Measurements from ENCODE around the gene RNF217.
"Not testable (repeated sequence)": the region's sequence is repeated elsewhere in the genome, so short reads cannot be mapped to it uniquely, and the experiment has no call there.

The RNF217 gene

DNA sequence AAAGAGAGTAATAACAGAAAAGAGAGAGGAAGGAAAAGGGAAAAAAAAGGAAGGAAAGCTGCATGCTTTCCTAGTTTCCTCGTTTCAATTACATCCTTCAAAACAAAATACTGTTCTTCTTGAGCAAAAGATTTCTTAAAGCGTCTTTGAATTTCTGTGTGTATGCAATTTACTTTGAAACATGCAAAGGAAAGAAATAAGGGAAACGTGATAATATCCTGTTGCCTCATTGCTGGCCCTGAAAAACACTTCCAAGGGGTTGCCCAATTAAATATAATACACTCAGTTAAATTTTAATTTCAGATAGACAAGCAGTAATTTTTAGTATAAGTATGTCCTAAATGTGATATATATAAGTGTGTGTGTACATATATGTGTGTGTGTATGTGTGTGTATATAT lies 140.2 kb downstream of the RNF217 start:
- DNase-seq, result no peak

DNA sequence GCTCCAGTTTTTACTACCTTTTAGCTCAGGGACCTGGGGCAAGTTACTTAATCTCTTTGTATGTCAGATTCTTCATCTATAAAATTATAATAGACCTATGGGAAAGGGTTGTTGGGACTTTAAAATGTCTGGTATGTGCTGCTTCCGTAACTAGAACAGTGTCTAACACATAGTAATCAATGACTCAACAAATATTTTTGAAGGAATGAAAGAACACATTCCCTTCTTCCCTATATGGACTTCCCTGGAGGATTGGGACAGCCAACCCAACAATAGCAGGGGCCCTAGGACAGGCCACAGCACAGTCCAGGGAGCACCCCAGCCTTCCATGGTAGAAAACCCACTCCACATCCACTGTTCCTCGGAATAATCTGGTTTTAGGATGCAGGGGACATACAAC lies 140.7 kb downstream of the RNF217 start:
- no peak for DNase-seq

DNA sequence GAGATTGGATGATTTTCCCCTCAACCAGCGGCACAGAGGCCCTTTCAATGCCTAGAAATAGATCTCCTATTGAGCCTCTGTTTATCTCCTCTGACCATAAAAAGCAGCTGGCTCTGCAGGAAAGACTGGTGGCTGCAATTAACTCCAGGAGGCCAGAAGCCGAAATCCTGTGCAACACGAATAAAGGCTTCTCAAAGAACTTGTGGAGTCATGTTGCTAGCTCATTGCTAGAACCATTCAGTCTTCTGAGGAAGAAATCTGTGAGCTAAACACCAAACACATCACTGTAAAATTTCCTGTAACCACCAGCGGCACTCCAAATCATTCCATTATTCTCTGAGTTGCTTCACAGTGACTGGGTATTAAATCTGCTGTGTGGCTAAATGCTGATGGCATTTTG lies 142.2 kb downstream of the RNF217 start:
- DNase-seq, result no peak

DNA sequence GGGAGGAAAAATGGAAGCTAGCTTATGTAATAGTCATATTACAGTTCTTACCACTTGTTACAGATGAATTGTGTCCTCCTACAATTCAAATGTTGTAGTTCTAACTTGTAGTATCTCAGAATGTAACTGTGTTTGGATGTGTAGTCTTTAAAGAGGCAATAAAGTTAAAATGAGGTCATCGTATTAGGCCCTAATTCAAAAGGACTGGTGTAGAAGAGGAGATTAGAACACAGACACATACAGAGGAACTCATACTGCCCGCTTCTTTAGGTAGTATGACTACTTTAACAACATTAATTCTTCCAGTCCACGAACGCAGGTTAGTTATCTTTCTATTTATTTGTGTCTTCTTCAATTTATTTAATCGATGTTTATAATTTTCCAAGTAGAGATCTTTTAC lies 144.8 kb downstream of the RNF217 start:
- DNase-seq, result no peak

DNA sequence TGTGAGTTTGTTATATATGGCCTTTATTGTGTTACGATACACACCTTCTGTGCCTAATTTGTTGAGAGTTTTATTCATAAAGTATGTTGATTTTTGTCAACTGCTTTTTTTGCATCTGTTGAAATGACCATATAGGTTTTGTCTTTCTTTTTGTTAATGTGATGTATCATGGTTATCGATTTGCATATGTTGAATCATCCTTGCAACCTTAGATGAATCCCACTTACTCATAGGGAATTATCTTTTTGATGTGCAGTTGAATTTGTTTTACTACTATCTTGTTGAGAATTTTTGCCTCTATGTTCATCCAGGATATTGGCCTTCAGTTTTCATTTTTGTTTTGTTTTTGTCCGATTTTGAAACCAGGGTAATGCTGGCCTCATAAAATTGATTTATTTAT lies 145.7 kb downstream of the RNF217 start:
- DNase-seq, result no peak

DNA sequence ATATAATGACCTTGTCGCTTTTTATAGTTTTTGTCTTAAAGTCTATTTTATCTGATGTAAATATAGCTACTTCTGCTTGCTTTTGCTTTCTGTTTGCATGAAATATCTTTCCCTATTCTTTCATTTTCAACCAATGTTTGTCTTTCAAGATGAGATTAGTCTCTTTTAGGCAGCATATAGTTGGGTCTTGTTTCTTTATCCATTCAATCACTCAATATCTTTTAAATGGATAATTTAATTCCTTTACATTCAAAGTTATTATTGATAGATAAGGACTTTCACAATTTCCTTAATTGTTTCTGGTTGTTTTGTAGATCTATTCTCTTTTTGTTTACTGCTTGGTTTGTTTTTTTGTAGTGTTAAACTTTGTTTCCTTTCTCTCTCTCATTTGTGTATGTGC lies 147.8 kb downstream of the RNF217 start:
- DNase-seq, result no peak

DNA sequence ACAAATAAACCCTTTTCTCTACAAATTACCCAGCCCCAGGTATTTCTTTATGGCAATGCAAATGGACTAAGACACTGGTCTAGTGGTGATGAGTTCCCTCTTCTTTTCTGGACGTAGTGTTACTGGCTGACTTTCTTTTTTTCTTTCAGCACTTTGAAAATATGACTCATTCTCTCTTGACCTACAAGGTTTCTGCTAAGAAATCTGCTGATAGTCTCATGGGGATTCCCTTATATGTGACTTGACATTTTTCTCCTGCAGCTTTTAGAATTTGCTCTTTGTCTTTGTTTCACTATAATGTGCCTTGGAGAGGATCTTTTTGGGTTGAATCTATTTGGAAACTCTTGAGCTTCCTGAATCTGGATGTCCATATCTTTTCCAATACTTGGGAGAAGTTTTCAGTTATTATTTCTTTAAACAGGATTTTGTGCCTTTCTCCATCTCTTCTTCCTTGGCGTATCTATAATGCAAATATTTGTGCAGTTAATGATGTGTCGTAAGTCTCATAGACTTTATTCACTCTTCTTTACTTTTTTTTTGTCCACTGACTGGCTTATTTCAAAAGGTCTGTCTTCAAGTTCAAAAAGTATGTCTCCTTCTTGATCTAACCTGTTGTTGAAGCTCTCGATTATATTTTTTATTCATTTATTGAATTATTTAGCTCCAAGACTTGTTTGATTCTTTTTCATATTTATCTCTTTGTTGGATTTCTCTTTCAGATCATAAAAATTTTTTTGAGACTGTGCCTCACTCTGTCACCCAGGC lies 149.2 kb downstream of the RNF217 start:
- DNase-seq, result no peak

DNA sequence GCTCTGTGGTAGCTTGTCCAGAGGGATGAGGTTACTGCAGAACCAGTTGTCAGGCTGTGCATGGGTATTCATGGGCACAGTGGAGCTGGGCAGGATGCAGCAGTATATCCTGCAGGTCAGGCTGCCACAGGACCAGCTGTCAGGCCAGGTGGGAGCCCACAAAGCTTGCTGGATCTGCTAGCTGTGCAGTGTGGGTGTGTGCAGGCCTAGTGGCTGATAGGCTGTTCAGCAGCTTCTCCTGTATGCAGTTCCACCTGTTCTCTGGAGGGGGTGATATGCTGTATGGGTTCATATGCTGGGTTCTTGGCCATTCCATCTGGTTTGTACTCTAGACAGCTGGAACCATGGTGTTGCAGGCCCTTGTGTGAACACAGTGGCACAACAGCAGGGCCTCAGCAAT lies 150.7 kb downstream of the RNF217 start:
- no peak for DNase-seq

DNA sequence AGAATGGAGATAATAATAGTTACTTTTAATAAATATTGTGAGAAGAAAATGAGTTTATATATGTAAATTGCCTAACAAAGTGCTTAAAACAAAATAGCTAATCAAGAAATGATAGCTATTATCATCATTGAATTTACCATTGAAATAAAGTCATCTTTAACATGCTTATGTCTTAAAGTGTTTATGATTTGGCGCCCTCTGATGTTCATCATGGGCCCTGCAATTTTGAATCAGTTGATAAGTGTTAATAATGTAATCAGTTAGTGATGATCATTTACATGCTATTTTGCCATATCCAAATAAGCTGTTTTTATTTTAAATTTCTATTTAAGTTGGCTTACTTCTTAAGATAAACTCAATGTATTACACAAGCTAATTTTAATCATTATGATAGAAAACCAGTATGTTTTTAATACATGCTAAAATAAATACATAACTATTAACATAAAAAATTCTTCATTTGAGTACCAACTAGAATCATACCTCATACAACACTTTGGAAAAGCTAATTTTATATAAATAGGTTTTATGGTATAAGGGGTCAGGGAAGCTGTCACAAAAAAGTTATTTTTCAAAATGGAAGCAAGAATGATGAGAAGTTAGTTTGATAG lies 152.1 kb downstream of the RNF217 start:
- DNase-seq, result peak; percentile 30

DNA sequence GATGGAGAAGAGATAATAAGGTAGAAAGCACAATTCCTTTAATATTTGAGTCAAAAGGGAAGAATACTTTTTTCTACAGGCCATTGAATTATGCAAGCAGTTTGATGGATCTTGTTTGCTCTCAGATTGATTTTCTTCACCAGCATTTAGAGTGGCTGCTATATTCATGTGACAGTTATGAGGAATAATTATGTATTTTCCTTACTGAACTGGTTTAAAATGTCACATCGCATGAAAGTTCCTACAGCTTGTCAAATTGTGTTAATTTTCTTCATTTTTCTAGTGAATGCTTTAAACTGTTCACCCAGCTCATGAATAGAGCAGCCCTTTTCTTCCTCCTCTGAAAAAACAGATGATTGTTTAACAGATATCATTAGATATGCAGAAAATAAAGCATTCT lies 153.9 kb downstream of the RNF217 start:
- DNase-seq, result no peak

DNA sequence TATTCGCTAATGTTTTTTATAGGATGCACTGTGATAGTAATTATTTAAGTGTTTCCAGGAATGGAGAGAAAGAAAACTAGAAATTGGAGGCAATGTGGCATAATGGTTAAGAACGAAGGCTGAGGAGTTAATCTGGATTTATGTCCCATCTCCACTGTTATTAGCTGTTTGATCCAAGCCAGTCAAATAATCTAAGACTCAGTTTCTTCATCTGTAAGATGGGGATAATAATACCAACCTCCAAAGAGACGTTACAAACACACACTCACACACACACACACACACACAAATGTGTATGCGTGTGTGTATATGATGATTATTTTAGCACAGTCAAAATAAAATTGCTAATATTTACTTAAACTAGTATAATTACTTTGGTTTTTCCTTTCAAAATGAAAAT lies 154.5 kb downstream of the RNF217 start:
- DNase-seq, result no peak

DNA sequence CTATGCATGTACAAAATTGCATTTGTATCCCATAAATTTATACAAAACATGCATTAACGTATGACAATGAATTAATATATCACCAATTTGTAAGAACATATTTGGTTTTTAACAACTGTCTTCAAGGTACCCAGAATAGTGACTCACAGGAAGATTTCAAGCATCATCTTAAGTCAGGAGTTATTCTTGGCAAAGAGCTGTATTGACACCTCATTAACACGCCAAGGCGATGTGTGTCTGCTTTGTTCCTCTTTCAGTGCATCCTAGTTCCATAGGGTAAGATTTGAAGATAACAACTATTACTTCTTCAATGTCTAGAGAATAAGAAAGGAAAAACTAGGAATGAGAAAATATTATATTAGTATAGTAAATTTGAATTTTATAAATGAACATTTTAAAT lies 155.6 kb downstream of the RNF217 start:
- DNase-seq, result no peak

DNA sequence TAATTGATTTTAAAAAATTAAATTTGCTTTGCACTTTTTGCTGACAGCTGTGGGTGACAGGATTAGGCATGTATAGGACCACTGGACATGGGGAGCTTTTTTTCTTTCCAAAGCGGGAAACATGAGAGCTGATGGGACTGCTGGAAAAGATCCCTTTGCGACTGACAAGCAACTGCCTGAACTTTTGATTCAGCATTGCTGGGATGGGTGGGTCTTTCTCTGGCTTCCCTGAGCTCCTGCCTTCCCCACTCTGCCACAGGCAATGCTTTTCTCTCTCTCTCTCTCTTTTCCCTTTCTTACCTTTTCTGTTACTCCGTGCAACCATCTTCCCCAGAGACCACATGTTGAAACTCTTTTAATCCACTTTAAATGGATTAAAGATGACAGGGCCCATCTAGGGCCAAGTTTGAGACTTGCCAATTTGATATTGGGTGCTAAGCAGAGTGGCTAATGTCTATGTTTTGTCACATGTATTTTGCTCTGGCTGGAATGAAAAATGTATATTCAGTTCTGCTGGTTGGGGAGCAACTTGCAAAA lies 157.9 kb downstream of the RNF217 start:
- DNase-seq, result no peak

DNA sequence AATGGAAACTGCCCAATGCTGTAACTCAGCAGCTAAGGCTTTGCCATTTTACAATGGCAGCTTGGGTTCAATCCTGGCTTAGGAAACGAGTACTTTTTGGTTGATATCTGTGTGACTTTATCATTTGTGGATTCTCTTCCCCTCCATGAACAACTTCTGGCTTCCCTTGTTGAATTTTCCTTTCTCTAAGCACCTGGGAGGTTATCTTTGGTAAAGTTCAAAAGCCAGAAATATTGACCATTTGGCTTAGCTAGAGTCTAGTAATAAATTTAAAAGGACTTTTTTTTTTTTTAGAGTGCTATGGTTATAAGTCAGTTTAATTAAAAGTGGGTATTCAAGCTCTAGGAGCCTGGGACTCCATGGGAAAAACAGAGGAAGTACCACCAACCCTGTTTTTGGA lies 159.7 kb downstream of the RNF217 start:
- DNase-seq, result no peak

DNA sequence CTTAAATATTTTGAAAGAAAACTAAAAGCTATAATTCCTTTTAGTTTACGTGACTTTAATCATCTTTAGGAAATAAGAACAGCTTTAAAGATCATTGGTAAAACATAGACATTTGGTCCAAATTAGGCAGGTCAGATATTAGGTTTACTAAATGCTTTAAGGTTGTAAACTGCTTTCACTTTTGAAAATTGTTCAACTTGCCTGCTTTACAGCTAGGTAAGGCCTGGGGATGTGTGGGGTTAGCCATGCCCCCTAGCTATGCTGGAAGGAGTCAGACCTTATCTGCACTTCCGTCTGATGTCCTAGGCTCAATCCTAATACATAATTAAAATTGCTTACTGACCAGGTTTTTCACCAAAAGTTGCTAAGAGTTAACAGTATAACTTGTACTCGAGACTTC lies 160.8 kb downstream of the RNF217 start:
- DNase-seq, result no peak

DNA sequence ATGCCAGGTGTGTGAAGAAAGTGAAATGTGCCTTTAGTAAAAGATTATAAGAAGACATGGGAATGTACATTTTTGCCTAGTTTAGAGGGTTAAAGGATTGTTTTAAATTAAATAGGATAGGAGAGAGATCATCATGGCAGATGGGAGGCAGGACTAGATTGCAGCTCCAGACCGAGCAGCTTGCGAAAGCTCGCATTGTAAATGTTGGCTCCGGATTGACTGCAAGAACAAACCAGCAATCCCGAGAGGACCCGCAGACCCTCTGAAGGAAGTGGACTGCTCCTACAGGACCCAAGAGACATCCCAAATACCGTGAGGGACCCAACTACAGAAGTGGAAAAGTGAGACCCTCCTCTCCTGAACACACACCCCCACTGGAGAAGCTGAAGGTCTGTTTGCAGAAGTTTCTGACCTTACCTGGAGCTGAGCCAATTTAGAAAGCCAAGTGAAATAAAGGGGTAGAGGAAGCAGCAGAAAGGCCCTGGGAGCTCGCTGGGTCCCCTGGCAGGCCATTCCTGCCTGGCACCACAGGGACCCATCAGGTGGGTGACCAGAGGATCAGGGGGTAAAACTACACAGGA lies 161.3 kb downstream of the RNF217 start:
- DNase-seq, result no peak

DNA sequence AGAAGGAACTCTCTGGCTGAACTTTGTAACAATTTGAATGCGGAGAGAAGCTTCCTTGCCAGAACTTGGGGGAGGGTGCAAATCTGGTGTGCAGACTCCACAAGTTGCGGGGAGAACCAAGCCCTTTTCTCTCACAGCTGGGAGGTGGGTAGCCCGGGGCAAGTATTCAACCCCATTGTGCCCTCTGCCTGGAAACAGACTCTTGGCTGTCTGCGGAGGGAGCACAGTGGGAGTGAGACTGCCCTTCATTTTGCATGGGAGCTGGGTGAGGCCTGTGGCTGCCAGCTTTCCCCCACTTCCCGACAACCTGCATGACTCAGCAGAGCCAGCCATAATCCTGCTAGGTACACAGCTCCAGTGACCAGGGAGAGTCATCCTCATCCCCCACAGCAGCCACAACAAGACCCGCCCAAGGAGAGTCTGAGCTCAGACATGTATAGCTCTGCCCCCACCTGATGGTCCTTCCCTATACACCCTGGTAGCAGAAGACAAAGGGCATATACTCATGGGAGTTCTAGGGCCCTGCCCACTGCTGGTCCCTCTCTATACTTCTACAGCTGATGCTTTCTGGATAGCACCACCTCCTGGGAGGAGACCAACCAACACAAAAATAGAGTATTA lies 161.9 kb downstream of the RNF217 start:
- no peak for DNase-seq

DNA sequence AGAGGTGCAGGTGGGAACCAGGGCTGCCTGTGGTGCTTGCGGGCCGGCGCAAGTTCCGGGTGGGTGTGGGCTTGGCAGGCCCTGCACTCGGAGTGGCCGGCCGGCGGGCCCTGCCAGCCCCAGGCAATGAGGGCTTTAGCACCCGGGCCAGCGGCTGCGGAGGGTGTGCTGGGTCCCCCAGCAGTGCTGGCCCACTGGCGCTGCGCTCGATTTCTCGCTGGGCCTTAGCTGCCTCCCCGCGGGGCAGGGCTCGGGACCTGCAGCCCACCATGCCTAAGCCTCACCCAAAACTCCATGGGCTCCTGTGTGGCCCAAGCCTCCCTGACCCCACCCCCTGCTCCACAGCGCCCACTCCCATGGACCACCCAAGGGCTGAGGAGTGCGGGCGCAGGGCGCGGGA lies 163.6 kb downstream of the RNF217 start:
- DNase-seq, result not testable (repeated sequence)

DNA sequence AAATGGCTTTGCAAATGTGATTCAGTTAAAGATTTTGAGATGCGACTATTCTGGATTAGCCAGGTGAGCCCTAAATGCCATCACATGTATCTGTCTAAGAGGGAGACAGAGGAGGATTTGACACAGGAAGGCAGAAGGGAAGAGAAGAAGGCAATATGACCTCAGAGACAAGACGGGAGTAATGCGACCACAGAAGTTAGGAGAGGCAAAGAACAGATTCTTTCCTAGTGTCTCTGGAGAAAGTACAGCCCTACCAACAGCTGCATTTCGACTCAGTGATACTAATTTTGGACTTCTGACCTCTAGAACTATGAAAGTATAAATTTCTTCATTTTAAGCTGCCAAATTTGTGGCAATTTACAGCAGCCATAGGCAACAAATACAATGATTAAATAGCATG lies 167.1 kb downstream of the RNF217 start:
- DNase-seq, result no peak

DNA sequence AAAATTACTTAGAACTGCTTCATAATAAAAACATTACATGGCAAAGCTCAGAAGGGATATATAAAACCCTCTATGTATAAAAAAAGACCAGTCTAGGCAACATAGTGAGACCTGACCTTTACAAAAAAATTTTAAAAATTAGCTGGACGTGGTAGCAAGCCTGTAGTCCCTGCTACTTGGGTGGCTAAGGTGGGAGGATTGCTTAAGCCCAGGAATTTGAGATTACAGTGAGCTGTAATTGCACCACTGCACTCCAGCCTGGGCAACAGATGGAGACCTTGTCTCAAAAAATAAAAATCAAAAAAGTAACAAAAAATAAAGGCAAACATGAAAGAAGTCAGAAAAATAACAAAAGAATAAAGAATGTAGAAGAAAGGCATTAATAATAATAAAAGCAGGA lies 169.8 kb downstream of the RNF217 start:
- DNase-seq, result no peak

DNA sequence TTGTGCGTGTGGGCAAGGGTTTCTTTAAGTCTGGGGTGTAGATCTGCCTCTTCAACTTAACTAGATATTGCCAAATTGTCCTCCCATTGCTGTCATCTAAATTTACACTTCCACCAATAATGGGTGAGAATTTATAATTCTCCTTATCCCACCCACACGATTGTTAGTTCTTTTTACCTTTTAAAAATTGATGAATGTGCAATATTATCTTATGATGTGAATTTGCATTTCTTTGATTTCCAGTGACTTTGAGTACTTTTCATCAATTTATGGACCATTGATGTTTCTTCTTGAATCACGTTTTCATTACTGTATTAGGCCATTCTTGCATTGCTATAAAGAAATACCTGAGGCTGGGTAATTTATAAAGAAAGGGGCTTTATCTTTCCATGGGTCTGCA lies 174.1 kb downstream of the RNF217 start:
- DNase-seq, result no peak

DNA sequence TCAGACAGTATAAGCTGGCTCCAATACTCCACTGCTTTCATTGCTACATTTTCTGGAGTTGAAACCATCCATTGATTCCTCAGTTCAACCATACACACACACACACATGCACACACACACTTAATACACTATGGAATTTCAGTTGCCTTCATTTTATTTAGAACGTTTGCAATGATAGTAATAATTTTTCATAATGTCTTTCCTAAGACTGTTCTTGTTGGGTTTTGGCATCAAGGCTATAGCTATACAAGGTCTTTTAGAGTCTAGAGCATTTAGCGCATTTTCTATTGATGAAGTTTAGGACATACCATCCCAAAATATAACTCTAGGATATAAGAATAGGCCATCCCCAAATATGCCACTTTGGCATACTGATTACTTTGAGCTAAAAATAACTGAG lies 175.8 kb downstream of the RNF217 start:
- no peak for DNase-seq

DNA sequence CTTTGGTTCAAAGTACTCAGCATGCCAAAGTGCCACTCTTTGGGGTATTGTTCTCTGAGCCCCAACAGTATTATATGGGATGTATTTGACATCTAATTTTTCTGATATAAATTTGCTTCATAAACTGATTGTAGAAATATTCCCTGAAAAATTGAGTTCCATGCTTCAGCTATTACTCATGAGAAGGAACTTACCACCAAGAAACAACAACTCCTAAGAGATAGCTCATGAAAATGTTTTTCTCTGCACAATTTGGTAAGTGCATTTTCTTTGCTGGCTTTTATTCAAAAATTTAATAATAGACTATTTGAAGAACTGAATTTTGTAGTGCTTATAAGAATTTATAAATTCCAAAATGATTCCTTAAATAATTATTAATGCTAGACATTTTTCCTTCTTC lies 178.6 kb downstream of the RNF217 start:
- DNase-seq, result no peak

All from NCI-H510A treated with DMSO at 0.1 percent for 48 hours (cell line).